Measurements from ENCODE around the gene CELF3.
"Not testable (repeated sequence)": the region's sequence is repeated elsewhere in the genome, so short reads cannot be mapped to it uniquely, and the experiment has no call there.

DNA sequence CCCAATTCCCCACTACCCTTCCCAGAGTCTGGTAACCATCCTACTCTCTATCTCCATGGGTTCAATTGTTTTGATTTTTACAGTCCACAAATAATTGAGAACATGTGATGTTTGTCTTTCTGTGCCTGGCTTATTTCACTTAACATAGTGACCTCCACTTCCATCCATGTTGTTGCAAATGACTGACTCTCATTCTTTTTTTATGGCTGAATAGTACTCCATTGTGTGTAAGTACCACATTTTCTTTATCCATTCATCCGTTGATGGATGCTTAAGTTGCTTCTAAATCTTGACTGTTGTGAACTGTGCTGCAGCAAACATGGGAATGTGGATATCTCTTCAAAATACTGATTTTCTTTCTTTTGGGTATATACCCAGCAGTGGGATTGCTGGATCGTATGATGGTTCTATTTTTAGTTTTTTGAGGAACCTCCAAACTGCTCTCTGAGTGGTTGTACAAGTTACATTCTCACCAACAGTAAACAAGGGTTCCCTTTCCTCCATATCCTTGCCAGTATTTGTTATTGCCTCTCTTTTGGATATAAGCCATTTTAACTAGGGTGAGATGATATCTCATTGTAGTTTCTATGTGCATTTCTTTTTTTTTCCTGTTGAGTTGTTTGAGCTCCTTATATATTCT, 46.4 kb downstream of the CELF3 start:
- TF ChIP-seq SIN3A (IDR thresholded peaks at IDR 0.05; ENCODE audit: borderline replicate concordance, low read depth, low read length); RCOR1 (IDR thresholded peaks at IDR 0.05; ENCODE audit: low read length); NFIC (IDR thresholded peaks at IDR 0.05; ENCODE audit: borderline replicate concordance); TAF1 (IDR thresholded peaks at IDR 0.05; ENCODE audit: borderline replicate concordance, low read depth, low read length): not testable (repeated sequence)
- TF ChIP-seq, protein P1, sequence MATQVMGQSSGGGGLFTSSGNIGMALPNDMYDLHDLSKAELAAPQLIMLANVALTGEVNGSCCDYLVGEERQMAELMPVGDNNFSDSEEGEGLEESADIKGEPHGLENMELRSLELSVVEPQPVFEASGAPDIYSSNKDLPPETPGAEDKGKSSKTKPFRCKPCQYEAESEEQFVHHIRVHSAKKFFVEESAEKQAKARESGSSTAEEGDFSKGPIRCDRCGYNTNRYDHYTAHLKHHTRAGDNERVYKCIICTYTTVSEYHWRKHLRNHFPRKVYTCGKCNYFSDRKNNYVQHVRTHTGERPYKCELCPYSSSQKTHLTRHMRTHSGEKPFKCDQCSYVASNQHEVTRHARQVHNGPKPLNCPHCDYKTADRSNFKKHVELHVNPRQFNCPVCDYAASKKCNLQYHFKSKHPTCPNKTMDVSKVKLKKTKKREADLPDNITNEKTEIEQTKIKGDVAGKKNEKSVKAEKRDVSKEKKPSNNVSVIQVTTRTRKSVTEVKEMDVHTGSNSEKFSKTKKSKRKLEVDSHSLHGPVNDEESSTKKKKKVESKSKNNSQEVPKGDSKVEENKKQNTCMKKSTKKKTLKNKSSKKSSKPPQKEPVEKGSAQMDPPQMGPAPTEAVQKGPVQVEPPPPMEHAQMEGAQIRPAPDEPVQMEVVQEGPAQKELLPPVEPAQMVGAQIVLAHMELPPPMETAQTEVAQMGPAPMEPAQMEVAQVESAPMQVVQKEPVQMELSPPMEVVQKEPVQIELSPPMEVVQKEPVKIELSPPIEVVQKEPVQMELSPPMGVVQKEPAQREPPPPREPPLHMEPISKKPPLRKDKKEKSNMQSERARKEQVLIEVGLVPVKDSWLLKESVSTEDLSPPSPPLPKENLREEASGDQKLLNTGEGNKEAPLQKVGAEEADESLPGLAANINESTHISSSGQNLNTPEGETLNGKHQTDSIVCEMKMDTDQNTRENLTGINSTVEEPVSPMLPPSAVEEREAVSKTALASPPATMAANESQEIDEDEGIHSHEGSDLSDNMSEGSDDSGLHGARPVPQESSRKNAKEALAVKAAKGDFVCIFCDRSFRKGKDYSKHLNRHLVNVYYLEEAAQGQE (IDR thresholded peaks at IDR 0.05; ENCODE audit: low read depth, low read length): not testable (repeated sequence)

Measured in SK-N-SH (cell line).